Panc1 (cell line): ENCODE measurements around the gene SLC25A22.

ENCODE experiments used
- CTCF ChIP-seq: fragments of 450-650 bp; IDR thresholded peaks from 2 replicates; pipeline ENCODE4 v1.5.1; 2017; ENCODE audit warnings: mild to moderate bottlenecking
- POLR2AphosphoS5 ChIP-seq: IDR thresholded peaks from 2 replicates; pipeline ENCODE4 v1.6.1; 2012; ENCODE audit warnings: mild to moderate bottlenecking, low read depth, low read length, moderate library complexity
- TCF7L2 ChIP-seq: IDR thresholded peaks from 2 replicates; pipeline ENCODE4 v1.6.1; 2011; ENCODE audit warnings: mild to moderate bottlenecking, low read depth, low read length, inconsistent platforms

DNA sequence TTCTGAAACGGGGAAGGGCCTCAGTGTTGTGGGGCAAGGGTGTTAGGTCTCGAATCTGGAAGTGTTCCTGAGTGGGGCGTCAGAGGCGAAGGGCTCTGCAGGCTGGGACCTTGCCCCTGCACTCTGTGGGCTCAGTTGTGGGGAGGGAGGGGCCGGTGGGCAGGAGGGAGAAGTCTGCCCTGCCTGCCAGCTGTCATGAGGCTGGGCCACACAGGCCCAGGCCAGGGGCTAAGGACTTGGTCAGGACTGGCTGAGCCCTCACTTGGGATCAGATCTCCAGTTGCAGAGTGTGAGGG lies 29.8 kb upstream of the SLC25A22 start, which contains the start of gene CRACR2B:
- TF ChIP-seq TCF7L2: no peak
- no peak for TF ChIP-seq CTCF
- TF ChIP-seq POLR2AphosphoS5: no peak; the same call in 1 of the 2 replicates
